T-cell (primary cell): ENCODE results near the gene TMEM31. TPM values are rescaled to one million over a fixed set of nuclear protein-coding genes. Genes with fewer than 3 reads are reported as not detected.

Source experiments
- ATAC-seq, 4 experiments: fragments of 200-7000 bp in 3 of 4; fragments of 150-1000 bp in 1 of 4; cut with Tn5 transposase; replicated peaks in 1 of 4; 1 replicate in 3 of 4; 2 replicates in 1 of 4; pipeline ENCODE4 v1.10.0; 2021; ENCODE audit warnings: moderate library complexity in 3 of 4, mild to moderate bottlenecking in 2 of 4, moderate number of reproducible peaks in 1 of 4
- CTCF ChIA-PET, 2 donors: fragments of 300-600 bp; sonication (Branson Sonifier 250); formaldehyde crosslinking; loops; one replicate each; lab custom pipeline; 2022; ENCODE audit warnings: antibody characterized with exemption in 2 of 2; lab: Charles Lee
- POLR2A ChIA-PET, 2 donors: fragments of 300-600 bp; sonication (Branson Sonifier 250); formaldehyde crosslinking; loops; one replicate each; lab custom pipeline; 2022; ENCODE audit warnings: antibody characterized with exemption in 2 of 2; lab: Charles Lee
- DNase-seq, 35 experiments: peaks; one replicate each; pipeline versions ENCODE4 v3.0.0 to v3.0.0-alpha.2; 2013 to 2023
- H3K27ac ChIP-seq: one replicate; pipeline ENCODE4 v1.5.1; 2013; ENCODE audit warnings: low read length
- H3K27me3 ChIP-seq, 2 experiments: replicated peaks in 1 of 2; 1 replicate in 1 of 2; 2 replicates in 1 of 2; pipeline versions ENCODE4 v1.6.1 to v1.7.0; 2013; ENCODE audit warnings: low read length in 1 of 2, mixed read lengths in 1 of 2; ENCODE audit not compliant: control insufficient read depth in 2 of 2, insufficient read depth in 2 of 2; ENCODE audit errors: extremely low read depth in 1 of 2
- H3K36me3 ChIP-seq, 2 donors: 1 replicate in 1 of 2; 2 replicates in 1 of 2; pipeline versions ENCODE4 v1.6.1 to v1.7.0; 2013; ENCODE audit warnings: low read length in 1 of 2; ENCODE audit not compliant: control insufficient read depth in 2 of 2, insufficient read depth in 1 of 2; ENCODE audit errors: extremely low read depth in 1 of 2
- H3K4me1 ChIP-seq, 2 experiments: 1 replicate in 1 of 2; 2 replicates in 1 of 2; pipeline versions ENCODE4 v1.6.1 to v1.7.0; 2013; ENCODE audit warnings: low read length in 2 of 2, mixed read lengths in 1 of 2; ENCODE audit not compliant: insufficient read depth in 2 of 2, control insufficient read depth in 1 of 2; ENCODE audit errors: extremely low read depth in 1 of 2
- H3K4me3 ChIP-seq, 2 donors: 1 replicate in 1 of 2; 2 replicates in 1 of 2; pipeline versions ENCODE4 v1.5.1 to v1.7.0; 2013; ENCODE audit warnings: mild to moderate bottlenecking in 2 of 2, low read length in 1 of 2, moderate library complexity in 1 of 2; ENCODE audit not compliant: control insufficient read depth in 1 of 2; ENCODE audit errors: extremely low read depth in 1 of 2
- H3K9me3 ChIP-seq: 2 replicates; pipeline ENCODE4 v1.7.0; 2013
- H3K27ac Mint-ChIP-seq, 2 donors: one replicate each; pipeline ENCODE4 v1.8.0; 2020 to 2021; ENCODE audit warnings: mild to moderate bottlenecking in 2 of 2, mixed read lengths in 2 of 2
- H3K27me3 Mint-ChIP-seq, 2 donors: one replicate each; pipeline ENCODE4 v1.8.0; 2021 to 2022; ENCODE audit warnings: mixed read lengths in 2 of 2
- H3K36me3 Mint-ChIP-seq: one replicate; pipeline ENCODE4 v1.8.0; 2021; ENCODE audit warnings: mixed read lengths
- H3K4me1 Mint-ChIP-seq, 3 donors: one replicate each; pipeline ENCODE4 v1.8.0; 2020 to 2022; ENCODE audit warnings: mixed read lengths in 3 of 3, mild to moderate bottlenecking in 1 of 3
- H3K4me3 Mint-ChIP-seq, 3 donors: one replicate each; pipeline ENCODE4 v1.8.0; 2020 to 2022; ENCODE audit warnings: mild to moderate bottlenecking in 3 of 3, mixed read lengths in 3 of 3, moderate library complexity in 3 of 3
- H3K9me3 Mint-ChIP-seq, 3 donors: one replicate each; pipeline ENCODE4 v1.8.0; 2020 to 2022; ENCODE audit warnings: mixed read lengths in 3 of 3
- whole genome bisulfite sequencing: methylation state at CpG from one replicate; pipeline ENCODE4 v1.1.5; 2013; ENCODE audit warnings: missing lambda C conversion rate; ENCODE audit not compliant: insufficient coverage; 5-methylcytosine and 5-hydroxymethylcytosine counted together
- total RNA-seq, 35 experiments: library from RNA in 6 of 35; stranded (reverse) in 6 of 35; fragments of 120-200 nt in 1 of 35; gene quantifications; one replicate each; pipeline versions ENCODE4 v1.2.1 to v1.2.4 and lab custom pipeline; 2013 to 2026

TMEM31 gene
- total RNA-seq, 5 donors from 2014 or later (not counting 1 experiment from before 2014, with no cell fraction given): not detected

DNA sequence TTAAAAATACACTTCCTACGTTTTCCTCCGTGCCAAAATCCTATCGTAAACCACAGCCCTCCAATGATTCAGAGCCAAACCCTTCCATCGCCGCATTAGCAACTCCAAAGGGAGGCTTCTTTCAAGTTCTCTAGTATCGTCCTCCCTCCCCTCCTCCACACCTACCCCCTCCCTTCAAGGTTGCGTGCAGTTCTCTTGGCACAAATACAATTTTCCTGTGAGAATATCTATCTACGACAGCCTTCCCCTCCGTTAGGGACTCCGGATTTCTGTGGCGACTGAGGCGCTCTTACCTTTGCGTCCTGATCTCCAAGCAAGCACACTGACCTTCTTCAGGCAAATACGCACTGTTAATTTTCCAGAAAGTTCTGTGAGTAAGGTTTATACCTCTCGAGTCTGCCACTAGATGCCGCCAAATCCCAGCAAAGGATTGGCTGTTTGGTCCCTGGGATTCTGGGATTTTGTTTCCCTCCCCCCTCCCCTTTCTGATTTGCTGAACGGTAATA, 23.0 kb upstream of the TMEM31 start:
- DNase-seq (peak in 33 of 35 experiments; percentile 4 to 67 (median 29)), ATAC-seq (no peak)
- no CpG with 5 or more reads among the region's 17 CpGs for WGBS
- Mint-ChIP-seq H3K27ac (no peak overlapping the region), H3K27me3 (peaks cover 0 to 8% of the 10 kb centered on the region in 2 donors), H3K4me3 (no peak overlapping the region), H3K4me1 (peaks cover 5 to 12% (median 8%) of the 10 kb centered on the region in 3 donors), H3K9me3 (no peaks in the 10 kb centered on the region), H3K36me3 (peaks cover 9% of the 10 kb centered on the region)
- peaks cover 0 to 9% of the 10 kb centered on the region in 2 donors for H3K36me3 ChIP-seq
- H3K4me3 ChIP-seq: peak overlapping the region; percentile 78 to 86
- ChIA-PET POLR2A (interaction anchor here (0.6 kb wide), 2 partner anchors 16 to 59 kb away, joined by 5 to 12 read pairs; no protein-coding TSS in a partner anchor), CTCF (interaction anchor here in 1 of 2 donors (0.7 to 1.0 kb wide), 4 partner anchors 22 to 469 kb away, joined by 3 to 7 read pairs (median 4); no protein-coding TSS in a partner anchor)
- no peaks in the 10 kb centered on the region for H3K27me3 ChIP-seq
- H3K4me1 ChIP-seq: peaks cover 0 to 4% of the 10 kb centered on the region in 2 experiments
- H3K9me3 ChIP-seq: no peaks in the 10 kb centered on the region
- H3K27ac ChIP-seq: peak overlapping the region; percentile 98

- ATAC-seq (no peak), DNase-seq (peak in 2 of 35 experiments; percentile 4 to 41)
- H3K9me3 ChIP-seq: no peaks in the 10 kb centered on the region
- peaks cover 5 to 8% (median 8%) of the 10 kb centered on the region in 3 donors for H3K4me1 Mint-ChIP-seq
- CTCF ChIA-PET: interaction anchor here in 1 of 2 donors (0.7 kb wide), 1 partner anchor 966 kb away, joined by 4 read pairs; no protein-coding TSS in a partner anchor
- H3K4me3 Mint-ChIP-seq: peak overlapping the region in 1 of 3 donors; percentile 38
- no peak overlapping the region for H3K4me3 ChIP-seq
- peaks cover 0 to 4% of the 10 kb centered on the region in 2 experiments for H3K4me1 ChIP-seq
- H3K27me3 ChIP-seq: no peaks in the 10 kb centered on the region
- H3K36me3 Mint-ChIP-seq: peaks cover 5% of the 10 kb centered on the region
- POLR2A ChIA-PET: no interaction called here
- peaks cover 0 to 4% of the 10 kb centered on the region in 2 donors for H3K27me3 Mint-ChIP-seq
- H3K9me3 Mint-ChIP-seq: no peaks in the 10 kb centered on the region
- WGBS: no CpG with 5 or more reads among the region's 4 CpGs
- no peak overlapping the region for H3K27ac Mint-ChIP-seq
- H3K27ac ChIP-seq: no peak overlapping the region
- H3K36me3 ChIP-seq: peaks cover 0 to 3% of the 10 kb centered on the region in 2 donors
Measured at GRCh38 chrX:103688946-103689345, 21.8 kb upstream of the TMEM31 start.

- H3K4me3 Mint-ChIP-seq: no peak overlapping the region
- no peak overlapping the region for H3K4me3 ChIP-seq
- no peak for ATAC-seq
- no peaks in the 10 kb centered on the region for H3K27me3 Mint-ChIP-seq
- no CpG with 5 or more reads among the region's 1 CpG for WGBS
- no peaks in the 10 kb centered on the region for H3K36me3 ChIP-seq
- H3K9me3 ChIP-seq: no peaks in the 10 kb centered on the region
- no peaks in the 10 kb centered on the region for H3K9me3 Mint-ChIP-seq
- ChIA-PET CTCF (no interaction called here), POLR2A (no interaction called here)
- DNase-seq: no peak
- H3K27me3 ChIP-seq: no peaks in the 10 kb centered on the region
- H3K4me1 Mint-ChIP-seq: no peaks in the 10 kb centered on the region
- no peak overlapping the region for H3K27ac ChIP-seq
- no peaks in the 10 kb centered on the region for H3K36me3 Mint-ChIP-seq
- peaks cover 0 to 4% of the 10 kb centered on the region in 2 experiments for H3K4me1 ChIP-seq
- H3K27ac Mint-ChIP-seq: no peak overlapping the region
Measured at GRCh38 chrX:103691059-103691458, 19.6 kb upstream of the TMEM31 start.

- Mint-ChIP-seq H3K27me3 (peaks cover 5 to 22% of the 10 kb centered on the region in 2 donors), H3K27ac (no peak overlapping the region), H3K36me3 (no peaks in the 10 kb centered on the region), H3K9me3 (no peaks in the 10 kb centered on the region), H3K4me3 (no peak overlapping the region), H3K4me1 (no peaks in the 10 kb centered on the region)
- H3K27ac ChIP-seq: no peak overlapping the region
- H3K36me3 ChIP-seq: no peaks in the 10 kb centered on the region
- no peak overlapping the region for H3K4me3 ChIP-seq
- no peak for DNase-seq
- no peak for ATAC-seq
- no peaks in the 10 kb centered on the region for H3K4me1 ChIP-seq
- CTCF ChIA-PET: no interaction called here
- H3K27me3 ChIP-seq: no peaks in the 10 kb centered on the region
- POLR2A ChIA-PET: no interaction called here
- H3K9me3 ChIP-seq: no peaks in the 10 kb centered on the region
Measured at GRCh38 chrX:103697687-103698086, 13.0 kb upstream of the TMEM31 start.

GRCh38 chrX:103699243-103699642, 11.5 kb upstream of the TMEM31 start:
- Mint-ChIP-seq H3K4me3 (no peak overlapping the region), H3K36me3 (no peaks in the 10 kb centered on the region), H3K27ac (no peak overlapping the region), H3K27me3 (peaks cover 5 to 36% of the 10 kb centered on the region in 2 donors), H3K4me1 (no peaks in the 10 kb centered on the region), H3K9me3 (no peaks in the 10 kb centered on the region)
- Histone ChIP-seq H3K27ac (no peak overlapping the region), H3K4me3 (no peak overlapping the region), H3K36me3 (no peaks in the 10 kb centered on the region), H3K9me3 (no peaks in the 10 kb centered on the region), H3K4me1 (no peaks in the 10 kb centered on the region), H3K27me3 (no peaks in the 10 kb centered on the region)
- WGBS: 74% methylated on average over 3 of the region's 5 CpGs
- ATAC-seq (no peak), DNase-seq (no peak)
- CTCF ChIA-PET: interaction anchor here in 1 of 2 donors (0.6 kb wide), 1 partner anchor 224 kb away, joined by 6 read pairs; no protein-coding TSS in a partner anchor
- POLR2A ChIA-PET: no interaction called here

GRCh38 chrX:103704863-103705262, 5.8 kb upstream of the TMEM31 start:
- no peaks in the 10 kb centered on the region for H3K4me1 Mint-ChIP-seq
- H3K27ac ChIP-seq: no peak overlapping the region
- H3K9me3 Mint-ChIP-seq: no peaks in the 10 kb centered on the region
- no peaks in the 10 kb centered on the region for H3K9me3 ChIP-seq
- peaks cover 0 to 4% of the 10 kb centered on the region in 2 experiments for H3K27me3 ChIP-seq
- CTCF ChIA-PET: no interaction called here
- POLR2A ChIA-PET: no interaction called here
- ATAC-seq (no peak), DNase-seq (no peak)
- no peak overlapping the region for H3K4me3 Mint-ChIP-seq
- H3K36me3 ChIP-seq: no peaks in the 10 kb centered on the region
- no peaks in the 10 kb centered on the region for H3K36me3 Mint-ChIP-seq
- no peak overlapping the region for H3K27ac Mint-ChIP-seq
- peaks cover 0 to 47% of the 10 kb centered on the region in 2 donors for H3K27me3 Mint-ChIP-seq
- no peaks in the 10 kb centered on the region for H3K4me1 ChIP-seq
- WGBS: no CpG with 5 or more reads among the region's 3 CpGs
- no peak overlapping the region for H3K4me3 ChIP-seq
